ENCODE measurements around the gene ZNF784. TPM values are rescaled to one million over a fixed set of nuclear protein-coding genes. Genes with fewer than 3 reads are reported as not detected.

ZNF784 gene
- total and polyA plus RNA-seq, 2 of the 13 experiments (the other 11 are each of a cell fraction or from before 2014, with no cell fraction given): 4.1 to 4.2 TPM

DNA sequence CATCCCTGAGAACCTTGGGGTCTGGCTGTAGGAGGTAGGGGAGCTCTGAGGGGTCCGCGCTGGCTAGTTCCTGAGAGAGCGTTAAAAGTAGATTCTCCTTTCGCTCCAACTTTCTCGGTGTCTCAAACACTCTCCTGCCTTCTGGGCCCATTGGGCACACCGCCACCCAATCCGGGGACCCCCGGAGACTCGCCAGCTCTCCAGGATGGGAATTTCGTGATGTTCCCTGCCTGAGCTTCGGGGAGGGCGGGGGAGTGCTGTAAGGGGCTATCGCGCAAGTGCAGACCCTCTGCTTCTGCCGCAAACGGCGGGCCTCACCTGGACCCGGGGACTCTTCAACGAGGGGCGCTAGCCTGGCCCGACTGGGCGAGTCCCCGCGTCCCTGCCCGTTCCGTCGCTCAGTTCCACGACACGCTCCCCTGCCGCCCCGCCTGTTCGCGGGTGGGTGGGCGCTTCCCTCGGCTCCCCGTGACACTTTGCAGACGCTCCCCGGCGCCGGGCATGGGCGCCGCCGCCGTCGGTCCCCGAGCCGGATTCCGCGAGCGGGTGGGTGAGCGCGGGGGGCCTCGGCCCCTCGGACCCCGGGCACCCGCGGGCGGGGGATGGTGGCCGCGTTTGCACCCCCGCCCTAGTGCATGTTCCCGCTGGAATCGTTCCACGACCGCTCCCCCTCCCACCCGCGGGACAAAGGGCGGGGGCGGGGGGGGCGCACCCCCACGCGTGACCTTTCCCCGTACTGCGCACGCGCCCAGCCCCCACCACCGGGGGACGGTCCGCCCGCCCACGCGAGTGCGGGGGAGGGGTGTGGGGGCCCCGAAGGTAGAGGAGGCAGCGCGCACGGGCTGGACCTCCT, 23.6 kb upstream of the ZNF784 start, which contains the start of gene CCDC106 (continued):
- TF ChIP-seq, protein P1, sequence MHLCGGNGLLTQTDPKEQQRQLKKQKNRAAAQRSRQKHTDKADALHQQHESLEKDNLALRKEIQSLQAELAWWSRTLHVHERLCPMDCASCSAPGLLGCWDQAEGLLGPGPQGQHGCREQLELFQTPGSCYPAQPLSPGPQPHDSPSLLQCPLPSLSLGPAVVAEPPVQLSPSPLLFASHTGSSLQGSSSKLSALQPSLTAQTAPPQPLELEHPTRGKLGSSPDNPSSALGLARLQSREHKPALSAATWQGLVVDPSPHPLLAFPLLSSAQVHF (CRISPR knock-in tag; IDR thresholded peaks at IDR 0.05): 0 out of 2 replicates have a peak, but pooled peaks have one; percentile 53
- TF ChIP-seq, protein P2, sequence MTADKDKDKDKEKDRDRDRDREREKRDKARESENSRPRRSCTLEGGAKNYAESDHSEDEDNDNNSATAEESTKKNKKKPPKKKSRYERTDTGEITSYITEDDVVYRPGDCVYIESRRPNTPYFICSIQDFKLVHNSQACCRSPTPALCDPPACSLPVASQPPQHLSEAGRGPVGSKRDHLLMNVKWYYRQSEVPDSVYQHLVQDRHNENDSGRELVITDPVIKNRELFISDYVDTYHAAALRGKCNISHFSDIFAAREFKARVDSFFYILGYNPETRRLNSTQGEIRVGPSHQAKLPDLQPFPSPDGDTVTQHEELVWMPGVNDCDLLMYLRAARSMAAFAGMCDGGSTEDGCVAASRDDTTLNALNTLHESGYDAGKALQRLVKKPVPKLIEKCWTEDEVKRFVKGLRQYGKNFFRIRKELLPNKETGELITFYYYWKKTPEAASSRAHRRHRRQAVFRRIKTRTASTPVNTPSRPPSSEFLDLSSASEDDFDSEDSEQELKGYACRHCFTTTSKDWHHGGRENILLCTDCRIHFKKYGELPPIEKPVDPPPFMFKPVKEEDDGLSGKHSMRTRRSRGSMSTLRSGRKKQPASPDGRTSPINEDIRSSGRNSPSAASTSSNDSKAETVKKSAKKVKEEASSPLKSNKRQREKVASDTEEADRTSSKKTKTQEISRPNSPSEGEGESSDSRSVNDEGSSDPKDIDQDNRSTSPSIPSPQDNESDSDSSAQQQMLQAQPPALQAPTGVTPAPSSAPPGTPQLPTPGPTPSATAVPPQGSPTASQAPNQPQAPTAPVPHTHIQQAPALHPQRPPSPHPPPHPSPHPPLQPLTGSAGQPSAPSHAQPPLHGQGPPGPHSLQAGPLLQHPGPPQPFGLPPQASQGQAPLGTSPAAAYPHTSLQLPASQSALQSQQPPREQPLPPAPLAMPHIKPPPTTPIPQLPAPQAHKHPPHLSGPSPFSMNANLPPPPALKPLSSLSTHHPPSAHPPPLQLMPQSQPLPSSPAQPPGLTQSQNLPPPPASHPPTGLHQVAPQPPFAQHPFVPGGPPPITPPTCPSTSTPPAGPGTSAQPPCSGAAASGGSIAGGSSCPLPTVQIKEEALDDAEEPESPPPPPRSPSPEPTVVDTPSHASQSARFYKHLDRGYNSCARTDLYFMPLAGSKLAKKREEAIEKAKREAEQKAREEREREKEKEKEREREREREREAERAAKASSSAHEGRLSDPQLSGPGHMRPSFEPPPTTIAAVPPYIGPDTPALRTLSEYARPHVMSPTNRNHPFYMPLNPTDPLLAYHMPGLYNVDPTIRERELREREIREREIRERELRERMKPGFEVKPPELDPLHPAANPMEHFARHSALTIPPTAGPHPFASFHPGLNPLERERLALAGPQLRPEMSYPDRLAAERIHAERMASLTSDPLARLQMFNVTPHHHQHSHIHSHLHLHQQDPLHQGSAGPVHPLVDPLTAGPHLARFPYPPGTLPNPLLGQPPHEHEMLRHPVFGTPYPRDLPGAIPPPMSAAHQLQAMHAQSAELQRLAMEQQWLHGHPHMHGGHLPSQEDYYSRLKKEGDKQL (CRISPR knock-in tag; IDR thresholded peaks at IDR 0.05; ENCODE audit: low read depth): no peak
- TF ChIP-seq THYN1 (CRISPR knock-in tag; IDR thresholded peaks at IDR 0.05; ENCODE audit: borderline replicate concordance, low read depth) (no peak), ZBTB49 (CRISPR knock-in tag; IDR thresholded peaks at IDR 0.05; ENCODE audit: borderline replicate concordance) (no peak), SOX5 (CRISPR knock-in tag; IDR thresholded peaks at IDR 0.05; ENCODE audit: borderline replicate concordance) (no peak), NR2C2 (CRISPR knock-in tag; IDR thresholded peaks at IDR 0.05; ENCODE audit: borderline replicate concordance) (peak; percentile 32; the same call in 1 of the 2 replicates), ZNF552 (CRISPR knock-in tag; IDR thresholded peaks at IDR 0.05; ENCODE audit: borderline replicate concordance) (no peak), SSRP1 (CRISPR knock-in tag; IDR thresholded peaks at IDR 0.05) (no peak; the same call in 1 of the 2 replicates), NRL (CRISPR knock-in tag; IDR thresholded peaks at IDR 0.05; ENCODE audit: borderline replicate concordance) (0 out of 2 replicates have a peak, but pooled peaks have one; percentile 19)
- TF ChIP-seq, protein P3, sequence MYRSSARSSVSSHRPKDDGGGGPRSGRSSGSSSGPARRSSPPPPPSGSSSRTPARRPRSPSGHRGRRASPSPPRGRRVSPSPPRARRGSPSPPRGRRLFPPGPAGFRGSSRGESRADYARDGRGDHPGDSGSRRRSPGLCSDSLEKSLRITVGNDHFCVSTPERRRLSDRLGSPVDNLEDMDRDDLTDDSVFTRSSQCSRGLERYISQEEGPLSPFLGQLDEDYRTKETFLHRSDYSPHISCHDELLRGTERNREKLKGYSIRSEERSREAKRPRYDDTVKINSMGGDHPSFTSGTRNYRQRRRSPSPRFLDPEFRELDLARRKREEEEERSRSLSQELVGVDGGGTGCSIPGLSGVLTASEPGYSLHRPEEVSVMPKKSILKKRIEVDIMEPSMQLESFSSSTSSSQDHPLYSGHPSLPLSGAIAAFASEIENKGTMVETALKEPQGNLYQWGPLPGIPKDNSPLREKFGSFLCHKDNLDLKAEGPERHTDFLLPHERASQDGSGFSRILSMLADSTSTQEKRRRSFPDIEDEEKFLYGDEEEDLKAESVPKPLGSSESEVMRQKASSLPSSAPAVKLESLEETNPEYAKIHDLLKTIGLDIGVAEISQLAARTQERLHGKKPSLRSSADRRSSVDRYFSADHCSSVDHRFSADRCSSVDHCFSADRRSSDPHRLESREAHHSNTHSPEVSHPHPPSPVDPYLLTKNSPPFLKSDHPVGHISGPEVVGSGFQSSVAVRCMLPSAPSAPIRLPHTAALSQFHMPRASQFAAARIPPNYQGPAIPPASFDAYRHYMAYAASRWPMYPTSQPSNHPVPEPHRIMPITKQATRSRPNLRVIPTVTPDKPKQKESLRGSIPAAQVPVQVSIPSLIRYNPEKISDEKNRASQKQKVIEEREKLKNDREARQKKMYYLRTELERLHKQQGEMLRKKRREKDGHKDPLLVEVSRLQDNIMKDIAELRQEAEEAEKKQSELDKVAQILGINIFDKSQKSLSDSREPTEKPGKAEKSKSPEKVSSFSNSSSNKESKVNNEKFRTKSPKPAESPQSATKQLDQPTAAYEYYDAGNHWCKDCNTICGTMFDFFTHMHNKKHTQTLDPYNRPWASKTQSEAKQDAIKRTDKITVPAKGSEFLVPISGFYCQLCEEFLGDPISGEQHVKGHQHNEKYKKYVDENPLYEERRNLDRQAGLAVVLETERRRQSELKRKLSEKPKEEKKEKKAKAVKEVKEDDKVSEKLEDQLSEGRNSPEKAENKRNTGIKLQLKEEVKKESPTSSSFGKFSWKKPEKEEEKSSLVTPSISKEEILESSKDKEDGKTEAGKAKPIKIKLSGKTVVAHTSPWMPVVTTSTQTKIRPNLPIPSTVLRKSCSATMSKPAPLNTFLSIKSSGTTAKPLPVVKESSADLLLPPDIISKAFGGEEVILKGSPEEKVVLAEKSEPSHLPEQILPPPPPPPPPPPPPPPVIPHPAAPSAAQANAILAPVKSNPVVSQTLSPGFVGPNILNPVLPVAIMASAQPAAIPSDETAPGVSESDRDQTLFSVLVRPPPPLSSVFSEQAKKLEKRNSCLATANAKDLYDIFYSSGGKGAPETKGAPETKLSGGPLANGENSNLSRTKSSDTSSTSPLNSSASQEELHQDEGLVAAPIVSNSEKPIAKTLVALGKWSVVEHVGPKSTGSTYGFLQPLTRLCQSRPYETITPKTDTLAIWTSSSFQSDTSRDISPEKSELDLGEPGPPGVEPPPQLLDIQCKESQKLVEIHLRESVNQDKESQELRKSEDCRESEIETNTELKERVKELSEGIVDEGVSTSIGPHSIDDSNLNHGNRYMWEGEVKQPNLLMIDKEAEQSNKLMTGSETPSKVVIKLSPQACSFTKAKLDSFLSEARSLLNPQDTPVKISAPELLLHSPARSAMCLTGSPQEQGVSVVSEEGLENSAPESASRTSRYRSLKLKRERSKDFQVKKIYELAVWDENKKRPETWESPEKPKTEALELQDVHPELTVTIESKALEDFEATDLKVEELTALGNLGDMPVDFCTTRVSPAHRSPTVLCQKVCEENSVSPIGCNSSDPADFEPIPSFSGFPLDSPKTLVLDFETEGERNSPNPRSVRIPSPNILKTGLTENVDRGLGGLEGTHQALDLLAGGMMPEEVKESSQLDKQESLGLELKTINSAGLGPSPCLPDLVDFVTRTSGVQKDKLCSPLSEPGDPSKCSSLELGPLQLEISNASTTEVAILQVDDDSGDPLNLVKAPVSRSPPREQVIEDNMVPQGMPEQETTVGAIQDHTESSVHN (CRISPR knock-in tag; IDR thresholded peaks at IDR 0.05): no peak

Measured in HepG2 (cell line).